ENCODE results near the gene C1orf87.

- TF ChIP-seq CTCF (tag by site-specific recombination; IDR thresholded peaks at IDR 0.05) = no peak
- no peak for TF ChIP-seq ZNF423 (tag by site-specific recombination; IDR thresholded peaks at IDR 0.05)
Measured at GRCh38 chr1:59994302-59995198, 79.0 kb downstream of the C1orf87 start.

All from HEK293 (cell line).